Thoracic aorta (tissue), 2 donors: ENCODE data around the gene SIGLEC12. TPM values are rescaled to one million over a fixed set of nuclear protein-coding genes. Genes with fewer than 3 reads are reported as not detected.

Source experiments
- ATAC-seq: fragments of 150-250 bp; one replicate; pipeline ENCODE4 v1.8.0; 2017; ENCODE audit warnings: low read depth; ENCODE audit not compliant: insufficient number of reproducible peaks, low FRiP score
- DNase-seq: peaks from one replicate; pipeline ENCODE4 v3.0.0-alpha.2; 2020; ENCODE audit warnings: low spot score
- H3K27ac ChIP-seq, 2 donors: fragments of 200-600 bp; sonication (generic); 1 replicate in 1 of 2; 2 replicates in 1 of 2; pipeline ENCODE4 v1.5.1; 2016; ENCODE audit warnings: mild to moderate bottlenecking in 2 of 2, moderate library complexity in 2 of 2
- H3K27me3 ChIP-seq: fragments of 200-600 bp; sonication (generic); replicated peaks from 2 replicates; pipeline ENCODE4 v1.6.0; 2016; ENCODE audit warnings: mild to moderate bottlenecking; ENCODE audit not compliant: insufficient read depth
- H3K36me3 ChIP-seq: fragments of 200-600 bp; sonication (generic); one replicate; pipeline ENCODE4 v1.5.1; 2016
- H3K4me1 ChIP-seq, 2 donors: fragments of 200-600 bp; sonication (generic); 1 replicate in 1 of 2; 2 replicates in 1 of 2; pipeline versions ENCODE4 v1.5.1 to v1.6.0; 2016; ENCODE audit warnings: low read depth in 2 of 2, mild to moderate bottlenecking in 1 of 2; ENCODE audit not compliant: control insufficient read depth in 1 of 2
- H3K4me3 ChIP-seq: fragments of 200-600 bp; sonication (generic); 2 replicates; pipeline ENCODE4 v1.5.1; 2016; ENCODE audit warnings: mild to moderate bottlenecking
- H3K9me3 ChIP-seq: fragments of 200-600 bp; sonication (generic); 2 replicates; pipeline ENCODE4 v1.5.1; 2016
- CTCF ChIP-seq: fragments of 200-600 bp; sonication (generic); IDR thresholded peaks from one replicate; pipeline ENCODE4 v1.5.1; 2019; ENCODE audit warnings: antibody characterized with exemption
- total RNA-seq, 2 donors: library from RNA; depleted of rRNA; stranded (reverse); fragments of >200 nt; gene quantifications; one replicate each; pipeline versions ENCODE4 v1.1.0 to v1.2.3, GENCODE V29; 2016

The SIGLEC12 gene
- total RNA-seq, 2 donors from 2014 or later: 2.2 TPM; not detected in 1

- ATAC-seq (no peak), DNase-seq (no peak)
- Histone ChIP-seq H3K4me1 (no peaks in the 10 kb centered on the region), H3K4me3 (no peak overlapping the region), H3K27me3 (no peaks in the 10 kb centered on the region), H3K9me3 (no peaks in the 10 kb centered on the region), H3K27ac (no peak overlapping the region), H3K36me3 (no peaks in the 10 kb centered on the region)
- no peak for TF ChIP-seq CTCF
These were observed 8.4 kb upstream of the SIGLEC12 start for GRCh38 chr19:51509823-51510660.

GRCh38 chr19:51508059-51508733 is 6.6 kb upstream of the SIGLEC12 start:
- TF ChIP-seq CTCF: no peak
- H3K4me1 ChIP-seq: no peaks in the 10 kb centered on the region
- H3K27ac ChIP-seq: no peak overlapping the region
- peaks cover 4% of the 10 kb centered on the region for H3K9me3 ChIP-seq
- H3K27me3 ChIP-seq: no peaks in the 10 kb centered on the region
- no peak overlapping the region for H3K4me3 ChIP-seq
- no peak for ATAC-seq
- DNase-seq: no peak
- H3K36me3 ChIP-seq: no peaks in the 10 kb centered on the region

- Histone ChIP-seq H3K4me1 (no peaks in the 10 kb centered on the region), H3K27ac (no peak overlapping the region), H3K27me3 (no peaks in the 10 kb centered on the region), H3K36me3 (no peaks in the 10 kb centered on the region), H3K4me3 (no peak overlapping the region), H3K9me3 (peaks cover 4% of the 10 kb centered on the region)
- TF ChIP-seq CTCF: no peak
- DNase-seq: no peak
- ATAC-seq: no peak
These were observed 6.0 kb upstream of the SIGLEC12 start for GRCh38 chr19:51507640-51508058.

DNA sequence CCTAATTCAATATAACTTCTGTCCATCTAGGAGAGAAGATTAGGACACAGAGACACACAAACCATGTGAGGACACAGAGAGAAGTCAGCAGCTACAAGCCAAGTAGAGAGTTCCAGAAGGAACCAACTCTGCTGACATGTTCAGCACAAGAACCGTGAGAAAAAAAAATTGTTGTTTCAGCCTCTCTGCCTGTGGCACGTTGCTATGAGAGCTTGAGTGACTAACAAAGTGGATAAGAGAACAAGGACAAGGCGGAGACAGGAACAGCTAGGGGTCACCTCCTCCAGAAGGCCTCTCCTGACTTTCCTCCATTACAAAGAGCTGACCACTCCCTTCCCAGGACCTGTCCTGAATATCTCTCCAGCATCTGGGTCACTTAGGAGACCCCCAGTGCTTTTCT is 5.6 kb upstream of the SIGLEC12 start:
- H3K27me3 ChIP-seq: no peaks in the 10 kb centered on the region
- H3K9me3 ChIP-seq: peaks cover 4% of the 10 kb centered on the region
- no peak for TF ChIP-seq CTCF
- no peak overlapping the region for H3K27ac ChIP-seq
- no peak overlapping the region for H3K4me3 ChIP-seq
- no peaks in the 10 kb centered on the region for H3K4me1 ChIP-seq
- ATAC-seq: no peak
- no peaks in the 10 kb centered on the region for H3K36me3 ChIP-seq
- no peak for DNase-seq

GRCh38 chr19:51505904-51506303 is 4.3 kb upstream of the SIGLEC12 start:
- ATAC-seq (no peak), DNase-seq (no peak)
- Histone ChIP-seq H3K4me3 (no peak overlapping the region), H3K9me3 (peaks cover 4% of the 10 kb centered on the region), H3K27ac (no peak overlapping the region), H3K36me3 (no peaks in the 10 kb centered on the region), H3K4me1 (no peaks in the 10 kb centered on the region), H3K27me3 (no peaks in the 10 kb centered on the region)
- TF ChIP-seq CTCF: no peak
